ENCODE data around the gene ABCA6.

- TF ChIP-seq CTCF (optimal IDR thresholded peaks at IDR 0.05 in 1 of 3, IDR thresholded peaks at IDR 0.05 in 1 of 3, conservative IDR thresholded peaks at IDR 0.05 in 1 of 3; ENCODE audit: extremely low read depth in 1 of 3, insufficient read depth in 2 of 3, low read length in 3 of 3) (no peak), EZH2 (IDR thresholded peaks at IDR 0.05; ENCODE audit: low read length) (no peak)
Measured at GRCh38 chr17:69130627-69131296, 10.9 kb downstream of the ABCA6 start.

All from keratinocyte (primary cell).